ENCODE measurements around the gene FRMD3.

The FRMD3 gene

DNA sequence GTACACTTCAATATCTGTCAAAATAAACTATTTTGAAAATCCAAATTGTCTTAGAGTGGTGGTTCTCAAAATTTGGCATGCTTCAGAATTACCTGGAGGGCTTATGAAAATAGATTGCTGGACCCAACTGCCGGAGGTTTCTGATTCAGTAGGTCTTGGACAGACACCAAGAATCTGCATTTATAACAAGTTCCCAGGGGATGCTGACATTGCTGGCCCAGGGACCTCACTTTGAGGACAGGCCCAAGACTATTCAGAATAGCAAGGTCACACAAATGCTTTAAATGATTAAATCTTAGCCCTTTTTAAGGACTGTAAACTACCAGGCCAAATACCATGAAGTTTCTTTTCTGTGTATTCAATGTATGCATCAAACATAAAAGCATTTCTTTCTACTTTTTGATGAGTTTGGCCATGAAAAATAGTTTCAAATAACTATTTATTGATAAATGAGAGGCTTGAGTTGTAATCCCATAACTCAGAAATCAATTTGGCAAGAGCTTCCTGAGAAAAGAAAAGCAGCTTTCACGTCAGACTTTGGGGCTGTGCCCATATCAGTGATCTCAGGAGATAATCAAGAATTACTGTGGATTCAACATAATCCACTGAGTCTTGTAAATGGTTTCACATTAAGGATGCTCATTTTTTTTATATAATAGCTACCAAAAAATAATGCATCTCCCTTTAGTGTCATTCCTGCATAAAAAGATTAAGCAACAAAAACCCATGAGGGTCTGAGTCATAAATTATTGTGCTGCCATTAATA lies 191.4 kb downstream of the FRMD3 start:
- in situ Hi-C loops (cut with MboI; ENCODE audit: low sequenced_read_pairs) = loop anchor here (25.0 kb wide), 2 partner anchors 190 to 565 kb away; partner anchors contain the start of genes FRMD3 and KIF27

DNA sequence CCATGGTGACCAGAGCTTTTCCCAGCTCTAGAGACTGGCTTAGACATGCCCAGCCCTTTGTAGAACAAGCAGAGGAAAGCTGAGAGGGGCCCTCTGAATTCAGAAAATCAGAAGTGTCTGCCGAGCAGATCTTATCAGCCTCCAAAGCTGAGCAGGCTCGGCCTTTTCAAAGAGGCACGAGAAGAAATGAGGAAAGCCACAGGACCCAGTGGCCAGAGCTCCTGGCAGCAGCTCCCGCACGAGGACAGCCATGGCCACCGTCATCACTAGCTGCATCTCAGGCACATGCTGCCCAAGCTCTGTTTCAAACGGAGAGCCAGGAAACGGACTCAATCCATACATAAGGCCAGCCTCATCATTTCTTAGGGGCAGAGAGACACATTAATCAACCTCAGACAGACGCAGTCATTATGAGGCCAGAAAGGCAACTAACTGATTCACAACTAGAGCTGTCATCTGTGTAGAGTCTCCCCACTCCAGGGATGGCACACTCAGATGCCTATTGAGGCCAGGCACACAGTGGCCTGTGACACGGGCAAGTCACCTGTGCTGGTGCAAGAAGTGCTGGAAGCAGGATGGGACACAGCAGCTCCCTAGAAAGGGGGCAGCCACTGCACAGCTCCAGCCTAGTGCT lies 194.7 kb downstream of the FRMD3 start:
- in situ Hi-C loops (cut with MboI; ENCODE audit: low sequenced_read_pairs) = loop anchor here (25.0 kb wide), 2 partner anchors 194 to 569 kb away; partner anchors contain the start of genes FRMD3 and KIF27

DNA sequence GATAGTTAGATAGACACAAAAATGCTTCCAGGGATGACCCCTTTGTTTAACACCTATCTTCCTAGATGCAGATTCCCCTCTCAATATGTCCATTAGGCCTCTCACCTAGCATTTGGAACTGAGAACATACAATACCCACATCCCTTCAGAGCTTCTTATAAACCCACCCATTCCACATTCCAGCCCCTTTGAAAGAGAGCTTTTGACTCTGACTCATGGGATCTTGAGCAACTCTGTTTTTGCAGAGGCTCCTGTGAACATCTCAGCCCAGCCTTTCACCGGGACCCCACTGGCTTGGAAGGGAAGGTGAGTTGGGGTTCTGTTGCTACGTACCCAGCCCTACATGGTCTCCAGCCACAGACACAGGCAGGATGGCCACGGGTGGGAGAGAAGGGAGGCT lies 195.5 kb downstream of the FRMD3 start:
- in situ Hi-C loops (cut with MboI; ENCODE audit: low sequenced_read_pairs) = loop anchor here (25.0 kb wide), 2 partner anchors 195 to 570 kb away; partner anchors contain the start of genes FRMD3 and KIF27

DNA sequence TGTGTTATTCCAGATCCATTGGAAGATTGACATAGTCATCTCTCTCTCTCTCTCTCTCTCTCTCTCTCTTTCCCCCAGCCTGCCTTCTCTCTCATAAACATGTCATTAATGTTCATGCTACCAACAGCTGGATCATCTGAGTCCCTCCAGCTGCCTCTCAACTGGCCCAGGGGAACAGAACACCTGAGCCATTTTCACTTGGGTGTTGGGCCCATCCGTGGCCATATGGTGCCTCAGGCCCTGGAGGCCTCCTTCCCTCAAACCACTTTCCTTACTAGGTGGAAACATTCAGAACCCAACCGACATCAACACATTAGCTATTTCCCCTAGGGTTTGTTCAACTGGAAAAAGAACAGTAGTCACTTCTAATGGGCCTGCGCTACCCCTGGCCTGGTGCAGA lies 196.2 kb downstream of the FRMD3 start:
- in situ Hi-C loops (cut with MboI; ENCODE audit: low sequenced_read_pairs) = loop anchor here (25.0 kb wide), 2 partner anchors 195 to 570 kb away; partner anchors contain the start of genes FRMD3 and KIF27

DNA sequence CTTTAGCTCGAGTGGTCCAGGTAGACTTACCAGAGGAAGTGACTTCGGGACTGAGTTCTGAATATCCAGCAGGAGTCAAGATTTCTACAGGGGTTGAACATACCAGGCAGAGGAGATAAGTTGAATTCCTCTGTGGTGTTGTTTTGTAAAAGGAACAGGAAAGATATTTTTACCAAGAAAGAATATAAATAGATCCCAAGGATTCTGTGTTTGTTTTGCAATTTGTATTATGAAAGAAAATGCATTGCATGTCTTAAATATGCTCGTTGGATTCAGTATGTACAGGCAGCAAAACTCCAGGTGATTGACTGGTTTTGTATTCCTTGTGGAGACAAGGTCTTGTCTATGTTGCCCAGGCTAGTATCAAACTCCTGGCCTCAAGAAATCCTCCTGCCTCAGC lies 197.8 kb downstream of the FRMD3 start:
- in situ Hi-C loops (cut with MboI; ENCODE audit: low sequenced_read_pairs) = loop anchor here (25.0 kb wide), 2 partner anchors 197 to 572 kb away; partner anchors contain the start of genes FRMD3 and KIF27

DNA sequence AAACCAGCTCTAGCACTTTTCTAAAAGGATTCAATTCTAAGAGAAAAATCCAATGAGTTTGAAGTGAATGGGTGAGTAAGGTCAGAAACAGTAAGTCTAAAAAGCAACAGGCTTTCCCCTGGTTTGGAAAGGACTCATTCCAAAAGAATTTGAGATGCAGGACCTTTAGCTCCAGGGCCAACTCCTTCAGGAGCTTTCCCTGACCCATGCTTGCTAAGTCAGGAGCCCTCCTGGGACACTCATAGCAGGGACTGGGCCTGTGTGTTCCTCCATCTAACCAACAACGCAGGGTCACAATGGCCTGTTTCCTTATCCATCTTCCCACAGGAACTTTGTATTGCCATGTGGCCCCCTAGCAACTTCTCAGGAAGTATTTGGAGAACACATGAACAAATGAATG lies 198.8 kb downstream of the FRMD3 start:
- in situ Hi-C loops (cut with MboI; ENCODE audit: low sequenced_read_pairs) = loop anchor here (25.0 kb wide), 2 partner anchors 198 to 573 kb away; partner anchors contain the start of genes FRMD3 and KIF27

DNA sequence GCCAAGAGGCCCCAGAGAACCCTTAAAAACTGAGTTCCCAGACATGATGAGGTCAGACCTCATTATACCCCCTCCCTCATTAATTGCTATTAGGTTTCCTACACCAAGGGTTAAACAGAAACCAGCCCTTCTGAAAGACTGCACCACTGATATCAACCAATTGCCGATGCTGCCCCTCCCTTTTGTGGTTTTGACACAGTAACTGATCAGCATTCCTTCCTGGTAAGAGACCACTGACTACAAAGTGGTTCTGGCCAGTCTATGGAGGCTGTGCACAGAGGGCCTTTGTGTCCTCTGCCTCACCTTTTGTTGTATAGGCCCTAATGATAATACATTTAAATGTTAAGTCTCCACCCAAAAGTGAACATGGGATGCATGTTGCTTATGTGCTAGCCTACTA lies 201.5 kb downstream of the FRMD3 start:
- in situ Hi-C loops (cut with MboI; ENCODE audit: low sequenced_read_pairs) = loop anchor here (25.0 kb wide), 2 partner anchors 201 to 576 kb away; partner anchors contain the start of genes FRMD3 and KIF27

DNA sequence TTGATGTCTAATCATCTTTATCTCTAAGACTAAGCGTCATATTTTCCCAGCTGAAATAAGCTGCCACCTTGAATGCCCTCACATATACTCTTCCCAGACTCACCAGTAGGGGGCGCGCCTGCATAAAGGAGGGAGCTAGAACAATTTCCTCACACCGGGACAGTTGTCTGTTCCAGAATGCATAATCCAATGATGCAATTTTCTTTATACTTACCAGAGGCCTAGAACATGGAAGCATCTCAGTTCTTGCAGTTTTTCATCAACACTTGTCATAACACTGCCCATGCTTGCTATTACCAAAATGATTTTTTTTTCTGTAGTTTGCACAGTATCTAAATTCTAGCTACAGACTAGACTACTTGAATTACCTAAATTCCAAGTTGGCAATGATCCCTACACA lies 203.9 kb downstream of the FRMD3 start:
- in situ Hi-C loops (cut with MboI; ENCODE audit: low sequenced_read_pairs) = loop anchor here (25.0 kb wide), 2 partner anchors 203 to 578 kb away; partner anchors contain the start of genes FRMD3 and KIF27

DNA sequence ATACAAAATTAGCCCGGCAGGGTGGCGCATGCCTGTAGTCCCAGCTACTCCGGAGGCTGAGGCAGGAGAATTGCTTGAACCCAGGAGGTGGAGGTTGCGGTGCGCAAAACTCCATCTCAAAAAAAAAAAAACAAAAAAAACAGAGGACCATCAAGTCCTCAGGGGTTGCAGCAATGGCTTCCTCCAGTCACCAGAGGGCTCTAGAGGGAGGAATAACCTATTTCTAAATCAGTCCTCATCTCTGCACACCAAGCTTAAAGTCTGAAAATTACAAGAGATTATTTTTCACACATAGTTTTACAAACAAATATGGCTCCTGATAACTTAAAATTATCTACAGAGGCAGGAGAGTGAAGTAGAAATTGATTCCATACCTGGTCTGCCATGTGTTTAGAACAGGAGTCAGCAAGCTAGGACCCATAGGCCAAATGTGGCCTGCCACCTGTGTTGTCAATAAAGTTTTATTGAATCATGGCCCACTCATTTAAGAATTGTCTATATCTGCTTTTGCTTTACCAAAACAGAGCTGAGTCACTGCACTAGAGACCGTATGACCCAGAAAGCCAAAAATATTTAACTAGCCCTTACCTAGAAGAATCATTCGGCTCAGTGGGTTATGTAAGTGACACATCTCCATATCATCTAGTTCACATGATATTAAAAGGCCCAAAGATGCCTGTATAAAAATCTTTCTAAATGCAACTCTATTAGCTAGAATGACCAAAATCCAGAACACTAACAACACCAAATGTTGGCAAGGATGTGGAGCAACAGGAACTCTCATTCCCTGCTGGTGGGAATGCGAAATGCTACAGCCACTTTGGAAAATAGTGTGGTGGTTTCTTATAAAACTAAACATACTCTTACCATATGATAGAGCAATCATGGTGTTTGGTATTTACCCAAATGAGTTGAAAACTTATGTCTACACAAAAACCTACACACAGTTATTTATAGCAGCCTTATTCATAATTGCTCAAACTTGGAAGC lies 207.7 kb downstream of the FRMD3 start:
- in situ Hi-C loops (cut with MboI; ENCODE audit: low sequenced_read_pairs) = loop anchor here (25.0 kb wide), 2 partner anchors 207 to 582 kb away; partner anchors contain the start of genes FRMD3 and KIF27

DNA sequence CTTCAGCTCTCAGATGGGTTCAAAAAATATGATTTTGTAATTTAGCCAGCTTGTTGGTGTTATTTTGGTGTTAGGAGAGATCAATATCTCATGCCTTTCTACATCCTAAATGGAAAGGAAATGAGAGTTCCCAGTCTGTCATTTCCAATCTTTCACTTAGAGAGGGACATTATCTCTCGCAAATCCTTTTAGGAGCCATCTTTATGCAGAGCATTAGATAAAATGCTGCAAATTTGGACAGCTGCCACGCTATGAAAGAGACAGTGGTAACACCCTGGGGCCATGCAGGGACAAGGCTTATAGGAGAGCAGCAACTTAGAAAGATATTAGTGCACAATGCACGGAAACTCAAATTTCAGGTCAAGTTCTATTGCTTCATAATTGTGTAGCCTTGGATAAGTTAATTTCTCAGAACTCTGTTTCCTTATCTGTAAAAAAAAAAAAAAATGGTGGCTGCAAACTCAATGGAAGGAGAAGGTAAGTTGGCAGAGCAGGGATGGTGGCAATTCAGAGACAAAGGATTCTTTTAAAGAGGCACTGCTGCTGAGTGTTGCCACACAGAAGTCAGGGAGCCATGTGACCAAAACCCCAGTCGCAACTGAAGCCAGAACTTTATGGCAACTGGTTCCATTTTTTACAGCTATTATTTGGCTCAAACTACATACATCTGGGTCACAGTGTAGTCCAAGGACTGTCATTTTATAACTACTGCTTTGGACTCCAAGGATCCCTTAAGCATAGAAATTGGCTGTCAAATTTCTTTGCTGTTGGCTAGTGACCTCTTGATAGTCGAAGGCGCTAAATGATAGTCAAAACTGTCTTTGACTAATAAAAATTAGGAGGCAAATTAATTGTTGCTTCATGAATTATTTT lies 210.2 kb downstream of the FRMD3 start:
- in situ Hi-C loops (cut with MboI; ENCODE audit: low sequenced_read_pairs) = loop anchor here (25.0 kb wide), 2 partner anchors 209 to 584 kb away; partner anchors contain the start of genes FRMD3 and KIF27

GRCh38 chr9:83327323-83327722 lies 210.9 kb downstream of the FRMD3 start:
- in situ Hi-C loops (cut with MboI; ENCODE audit: low sequenced_read_pairs) = loop anchor here (25.0 kb wide), 2 partner anchors 210 to 585 kb away; partner anchors contain the start of genes FRMD3 and KIF27

GRCh38 chr9:83323148-83323547 lies 215.1 kb downstream of the FRMD3 start:
- in situ Hi-C loops (cut with MboI; ENCODE audit: low sequenced_read_pairs) = no loop called here

DNA sequence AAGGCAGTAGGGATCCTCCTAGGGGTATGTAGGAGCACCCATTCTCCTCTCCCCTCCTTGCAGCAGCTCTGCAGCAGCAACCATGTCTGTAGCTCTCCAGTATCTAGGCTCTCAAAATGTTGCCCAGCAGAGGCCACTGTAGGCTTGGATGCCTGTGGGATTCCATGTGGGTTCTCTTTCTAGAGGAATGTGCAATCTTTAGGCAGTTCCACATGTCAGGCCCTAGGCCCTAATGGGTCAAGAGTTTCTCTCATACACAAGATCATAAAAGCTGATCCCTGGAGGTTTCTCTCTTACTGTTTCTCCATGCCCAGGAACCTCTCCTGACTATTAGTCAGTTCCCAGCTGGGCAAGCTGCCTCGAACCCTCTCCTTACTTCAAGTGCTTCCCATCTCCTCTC lies 215.8 kb downstream of the FRMD3 start:
- in situ Hi-C loops (cut with MboI; ENCODE audit: low sequenced_read_pairs) = no loop called here

DNA sequence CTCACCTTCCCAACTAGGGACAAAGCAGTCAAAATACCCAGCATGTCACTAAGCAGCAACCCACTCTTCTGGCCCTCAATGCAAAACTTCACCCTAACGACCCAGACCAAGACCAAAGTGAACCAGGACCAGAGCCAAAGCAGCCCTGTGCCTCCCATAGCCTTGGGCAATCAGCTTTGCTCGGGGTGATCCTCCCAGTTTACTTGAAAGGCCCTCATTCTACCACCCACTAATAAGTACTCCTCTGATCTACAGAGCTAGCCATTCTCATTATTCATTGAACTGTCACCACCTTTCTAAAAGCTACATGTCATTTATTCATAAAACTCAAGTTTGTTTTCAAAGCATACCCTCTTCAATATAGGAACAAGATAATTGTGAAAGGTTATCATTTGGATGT lies 221.0 kb downstream of the FRMD3 start:
- in situ Hi-C loops (cut with MboI; ENCODE audit: low sequenced_read_pairs) = no loop called here

DNA sequence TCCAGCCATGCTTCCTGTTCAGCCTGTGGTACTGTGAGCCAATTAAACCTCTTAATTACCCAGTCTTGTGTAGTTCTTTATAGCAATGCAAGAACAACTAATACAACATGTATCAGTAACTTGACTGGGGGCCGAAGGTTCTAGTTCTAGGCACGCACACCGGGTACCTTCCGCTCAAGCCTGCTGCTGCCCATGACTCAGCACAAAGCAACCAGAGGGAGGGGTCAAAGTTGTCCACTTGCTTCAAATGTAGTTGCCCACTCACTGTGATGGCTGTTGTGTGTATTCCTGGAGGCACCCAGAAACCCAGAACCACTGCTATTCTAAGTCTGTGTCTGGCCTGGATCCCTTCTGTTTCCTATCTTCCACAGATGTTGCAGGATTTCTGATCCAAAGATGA lies 222.6 kb downstream of the FRMD3 start:
- in situ Hi-C loops (cut with MboI; ENCODE audit: low sequenced_read_pairs) = no loop called here

DNA sequence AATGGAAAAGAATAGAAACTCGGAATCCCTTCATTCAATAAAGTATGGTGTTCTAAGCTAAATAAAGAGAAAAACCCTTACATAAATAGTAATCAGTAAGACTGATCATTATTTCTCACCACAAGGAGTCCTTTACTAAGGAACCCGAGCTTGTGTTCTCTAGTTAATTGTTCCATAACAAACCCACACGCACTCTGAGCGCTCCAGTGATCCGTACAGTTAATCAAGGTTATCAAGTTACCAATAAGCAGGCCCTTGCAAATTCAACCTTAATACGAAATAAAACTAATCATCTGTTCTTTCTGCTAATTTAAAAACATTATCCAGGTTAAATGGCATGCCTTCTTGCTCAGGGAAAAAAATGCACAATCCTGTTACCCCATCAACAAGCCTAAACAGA lies 224.4 kb downstream of the FRMD3 start:
- in situ Hi-C loops (cut with MboI; ENCODE audit: low sequenced_read_pairs) = no loop called here

DNA sequence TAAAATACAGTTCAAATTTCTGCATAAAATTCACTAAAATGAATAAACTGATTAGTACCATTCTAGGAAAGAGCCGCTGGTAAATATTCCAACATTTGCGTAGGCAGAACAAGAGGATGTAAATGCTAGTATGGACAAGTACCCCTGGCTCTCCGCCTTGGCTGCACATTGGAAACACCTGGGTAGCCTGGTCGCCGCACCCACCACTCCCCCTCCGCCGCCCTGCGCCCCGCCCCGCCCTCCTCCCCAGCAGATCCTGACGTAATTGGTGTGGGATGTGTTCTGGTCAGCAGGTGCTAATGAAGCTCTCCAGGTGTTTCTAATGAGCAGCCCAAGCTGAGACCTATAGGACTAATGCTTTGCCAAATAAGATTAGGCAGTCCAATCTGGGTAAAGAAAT lies 225.7 kb downstream of the FRMD3 start:
- in situ Hi-C loops (cut with MboI; ENCODE audit: low sequenced_read_pairs) = no loop called here

GRCh38 chr9:83307066-83307724 lies 231.0 kb downstream of the FRMD3 start:
- in situ Hi-C loops (cut with MboI; ENCODE audit: low sequenced_read_pairs) = no loop called here

- in situ Hi-C loops (cut with MboI; ENCODE audit: low sequenced_read_pairs) = no loop called here
Measured at GRCh38 chr9:83304686-83305085, 233.5 kb downstream of the FRMD3 start.
